Left ventricle myocardium inferior (tissue), 1 donor: ENCODE measurements around the gene SHISAL1. TPM values are rescaled to one million over a fixed set of nuclear protein-coding genes. Genes with fewer than 3 reads are reported as not detected.

Experiments
- DNase-seq: peaks from one replicate; pipeline ENCODE4 v3.0.0-alpha.2; 2020
- H3K27ac ChIP-seq: fragments of 200-600 bp; replicated peaks from 2 replicates; pipeline ENCODE4 v1.8.0; 2021
- H3K27me3 ChIP-seq: fragments of 200-600 bp; 2 replicates; pipeline ENCODE4 v1.8.0; 2021; ENCODE audit warnings: low read depth
- H3K36me3 ChIP-seq: fragments of 200-600 bp; 2 replicates; pipeline ENCODE4 v1.8.0; 2021
- H3K4me1 ChIP-seq: fragments of 200-600 bp; 2 replicates; pipeline ENCODE4 v1.8.0; 2021
- H3K4me3 ChIP-seq: fragments of 200-600 bp; 2 replicates; pipeline ENCODE4 v1.8.0; 2021; ENCODE audit warnings: mild to moderate bottlenecking, moderate library complexity
- H3K9me3 ChIP-seq: fragments of 200-600 bp; replicated peaks from 2 replicates; pipeline ENCODE4 v1.8.0; 2021
- intact Hi-C: fragments of 100-400 bp; cut with micrococcal nuclease; formaldehyde crosslinking; loops from one replicate; pipeline ENCODE4 v1.11.0; 2022
- total RNA-seq: library from RNA; stranded (reverse); fragmentation: NEBNext Ultra II Directional; extraction: Animal tissue kit (Norgen Biotek cat#: 25700); gene quantifications from one replicate; pipeline ENCODE4 v1.2.1, GENCODE V29; 2021
- TF ChIP-seq, protein P1 (sequence below): fragments of 200-600 bp; IDR thresholded peaks from 2 replicates; pipeline ENCODE4 v1.8.0; 2021; ENCODE audit warnings: antibody characterized with exemption, mild to moderate bottlenecking, borderline replicate concordance
- donor health status: DM: no; HTN: yes; CAD: no; lungs with severe emphysema.

The SHISAL1 gene
- total RNA-seq, 1 donor from 2014 or later: 1.3 TPM

DNA sequence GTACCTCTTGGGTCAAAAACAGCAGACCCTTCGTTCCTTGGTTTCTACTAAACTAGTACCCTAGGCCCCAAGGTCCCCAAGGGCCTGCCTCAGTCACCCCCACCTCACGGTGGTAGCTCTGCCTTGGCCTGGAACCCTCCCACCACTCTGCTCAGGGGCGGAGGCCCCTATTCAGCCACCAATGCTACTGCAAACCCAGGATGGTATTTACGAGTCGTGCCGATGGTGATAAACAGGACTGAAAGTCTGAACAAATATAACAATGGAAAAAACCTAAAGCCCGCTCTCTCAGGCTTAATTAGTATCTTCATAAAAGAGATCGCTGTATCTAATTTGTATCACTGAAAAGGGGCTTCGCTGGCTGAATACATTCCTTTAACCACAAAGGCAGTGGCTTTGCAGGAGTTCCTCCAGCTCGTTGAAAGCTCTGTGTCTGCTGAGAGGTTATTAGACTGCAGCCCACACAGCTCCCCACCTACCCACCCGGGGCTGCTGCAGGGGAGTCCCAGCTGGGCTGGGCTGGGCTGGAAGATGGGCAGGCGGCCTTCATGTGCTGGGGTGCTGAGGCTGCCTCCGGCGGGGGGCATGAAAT, 15.2 kb downstream of the SHISAL1 start:
- H3K4me3 ChIP-seq: no peak overlapping the region
- peaks cover 19% of the 10 kb centered on the region for H3K9me3 ChIP-seq
- no peaks in the 10 kb centered on the region for H3K36me3 ChIP-seq
- H3K27ac ChIP-seq: no peak overlapping the region
- no peaks in the 10 kb centered on the region for H3K27me3 ChIP-seq
- no peaks in the 10 kb centered on the region for H3K4me1 ChIP-seq
- TF ChIP-seq, protein P1, sequence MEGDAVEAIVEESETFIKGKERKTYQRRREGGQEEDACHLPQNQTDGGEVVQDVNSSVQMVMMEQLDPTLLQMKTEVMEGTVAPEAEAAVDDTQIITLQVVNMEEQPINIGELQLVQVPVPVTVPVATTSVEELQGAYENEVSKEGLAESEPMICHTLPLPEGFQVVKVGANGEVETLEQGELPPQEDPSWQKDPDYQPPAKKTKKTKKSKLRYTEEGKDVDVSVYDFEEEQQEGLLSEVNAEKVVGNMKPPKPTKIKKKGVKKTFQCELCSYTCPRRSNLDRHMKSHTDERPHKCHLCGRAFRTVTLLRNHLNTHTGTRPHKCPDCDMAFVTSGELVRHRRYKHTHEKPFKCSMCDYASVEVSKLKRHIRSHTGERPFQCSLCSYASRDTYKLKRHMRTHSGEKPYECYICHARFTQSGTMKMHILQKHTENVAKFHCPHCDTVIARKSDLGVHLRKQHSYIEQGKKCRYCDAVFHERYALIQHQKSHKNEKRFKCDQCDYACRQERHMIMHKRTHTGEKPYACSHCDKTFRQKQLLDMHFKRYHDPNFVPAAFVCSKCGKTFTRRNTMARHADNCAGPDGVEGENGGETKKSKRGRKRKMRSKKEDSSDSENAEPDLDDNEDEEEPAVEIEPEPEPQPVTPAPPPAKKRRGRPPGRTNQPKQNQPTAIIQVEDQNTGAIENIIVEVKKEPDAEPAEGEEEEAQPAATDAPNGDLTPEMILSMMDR: no peak
- no peak for DNase-seq
- intact Hi-C loops: no loop called here

DNA sequence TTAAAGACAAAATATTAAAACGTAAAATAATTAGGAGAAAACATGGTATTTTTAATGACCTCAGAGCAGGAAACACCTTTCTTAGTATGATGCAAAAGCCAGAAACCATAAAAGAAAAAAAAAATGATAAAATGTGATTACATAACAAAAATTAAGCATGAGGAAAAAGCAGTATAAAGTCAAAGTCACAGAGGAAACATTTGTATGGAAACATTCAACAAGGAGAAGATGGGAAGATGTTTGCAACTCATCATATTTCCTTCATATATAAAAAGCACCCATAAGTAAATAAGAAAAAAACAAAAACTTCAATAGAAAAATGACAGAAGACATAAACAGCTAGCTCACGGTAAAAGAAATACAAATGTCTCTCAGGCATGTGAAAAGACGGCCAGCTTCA, 17.3 kb downstream of the SHISAL1 start:
- intact Hi-C loops: no loop called here
- H3K4me1 ChIP-seq: no peaks in the 10 kb centered on the region
- peaks cover 19% of the 10 kb centered on the region for H3K9me3 ChIP-seq

DNA sequence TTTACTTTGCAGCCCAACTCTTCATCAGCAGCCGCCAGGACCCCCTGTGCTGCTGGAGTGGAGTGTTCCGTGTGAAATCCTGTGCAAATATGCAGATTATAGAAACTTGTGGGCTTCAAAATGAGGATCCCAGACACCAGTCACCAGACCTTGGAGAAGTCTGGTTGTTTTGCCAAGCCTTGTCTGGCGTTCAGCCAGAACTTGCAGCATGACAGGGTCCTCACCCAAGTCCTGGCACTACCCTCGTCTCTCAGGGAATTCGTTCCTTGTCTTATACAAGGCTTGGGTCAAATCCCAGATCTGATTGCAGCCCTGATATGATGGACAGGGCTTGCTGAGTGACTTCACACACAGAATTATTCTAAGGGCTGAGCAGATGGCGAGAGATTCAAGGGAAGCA, 18.9 kb downstream of the SHISAL1 start:
- H3K9me3 ChIP-seq: peaks cover 19% of the 10 kb centered on the region
- intact Hi-C loops: no loop called here
- no peaks in the 10 kb centered on the region for H3K36me3 ChIP-seq
- no peak overlapping the region for H3K4me3 ChIP-seq
- no peak for DNase-seq
- no peaks in the 10 kb centered on the region for H3K4me1 ChIP-seq
- H3K27me3 ChIP-seq: peaks cover 12% of the 10 kb centered on the region
- H3K27ac ChIP-seq: no peak overlapping the region
- TF ChIP-seq, protein P1: no peak

More for the DNA sequence above, 17.3 kb downstream of the SHISAL1 start:
- no peak overlapping the region for H3K27ac ChIP-seq
- TF ChIP-seq, protein P1: no peak
- no peaks in the 10 kb centered on the region for H3K36me3 ChIP-seq
- no peak for DNase-seq
- peaks cover 4% of the 10 kb centered on the region for H3K27me3 ChIP-seq
- no peak overlapping the region for H3K4me3 ChIP-seq

DNA sequence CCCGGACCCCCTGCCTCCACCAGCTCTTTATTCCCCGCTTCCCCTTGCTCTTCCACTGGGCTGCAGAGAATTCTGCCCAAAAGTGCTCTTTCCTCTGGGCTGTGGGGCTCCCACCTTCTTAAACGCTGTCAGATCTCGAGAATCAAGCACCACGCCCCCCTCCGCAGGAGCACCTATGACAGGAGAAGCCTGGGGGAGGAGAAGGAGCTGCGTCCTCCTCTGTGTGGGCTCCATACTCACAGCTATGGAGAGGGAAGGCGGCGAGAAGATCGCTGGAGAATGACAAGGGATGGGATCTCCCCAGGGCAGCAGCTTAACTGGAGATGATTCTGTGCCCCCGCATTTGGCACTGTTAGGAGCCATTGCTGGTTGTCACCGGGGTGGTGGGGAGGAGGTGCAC, 19.7 kb downstream of the SHISAL1 start:
- no peak for DNase-seq
- no peak overlapping the region for H3K27ac ChIP-seq
- H3K4me1 ChIP-seq: no peaks in the 10 kb centered on the region
- no peak overlapping the region for H3K4me3 ChIP-seq
- peaks cover 19% of the 10 kb centered on the region for H3K27me3 ChIP-seq
- intact Hi-C loops: no loop called here
- H3K36me3 ChIP-seq: no peaks in the 10 kb centered on the region
- TF ChIP-seq, protein P1: no peak
- H3K9me3 ChIP-seq: peaks cover 19% of the 10 kb centered on the region

DNA sequence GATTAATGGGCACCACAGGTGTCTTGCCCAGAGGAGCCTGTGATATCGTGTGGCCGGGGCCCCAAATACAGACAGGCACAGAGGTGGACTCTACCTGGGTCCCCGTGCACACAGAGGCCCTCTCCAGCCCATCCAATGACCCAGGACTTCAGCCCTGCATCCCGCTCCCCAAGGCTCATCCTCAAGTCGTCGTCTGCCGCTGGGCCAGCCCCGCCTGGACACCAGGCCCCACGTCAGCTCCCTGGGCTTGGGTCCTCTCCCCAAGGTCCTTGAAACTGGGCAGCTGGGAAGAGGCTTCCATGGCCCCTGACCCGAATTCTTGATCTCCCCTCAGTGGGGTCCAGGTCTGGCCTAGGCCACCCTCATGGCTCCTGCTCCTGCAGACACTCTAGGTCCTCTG, 20.2 kb downstream of the SHISAL1 start:
- no peaks in the 10 kb centered on the region for H3K4me1 ChIP-seq
- no peak overlapping the region for H3K4me3 ChIP-seq
- H3K27me3 ChIP-seq: peaks cover 24% of the 10 kb centered on the region
- H3K27ac ChIP-seq: no peak overlapping the region
- H3K36me3 ChIP-seq: no peaks in the 10 kb centered on the region
- peaks cover 19% of the 10 kb centered on the region for H3K9me3 ChIP-seq
- intact Hi-C loops: no loop called here
- no peak for DNase-seq
- TF ChIP-seq, protein P1: no peak
